Brain microvascular endothelial cell (primary cell): ENCODE results near the gene DUSP6.

ENCODE experiments used
- DNase-seq: peaks from one replicate; pipeline ENCODE4 v3.0.0-alpha.2; 2020
- H3K27ac ChIP-seq: fragments of 250-450 bp; sonication (Bioruptor Pico); 2 replicates; pipeline ENCODE4 v1.5.1; 2020; ENCODE audit warnings: mild to moderate bottlenecking, moderate library complexity
- H3K27me3 ChIP-seq: fragments of 250-450 bp; sonication (Bioruptor Pico); replicated peaks from 2 replicates; pipeline ENCODE4 v1.5.1; 2020; ENCODE audit warnings: mild to moderate bottlenecking
- H3K36me3 ChIP-seq: fragments of 250-450 bp; sonication (Bioruptor Pico); replicated peaks from 2 replicates; pipeline ENCODE4 v1.5.1; 2020; ENCODE audit warnings: mild to moderate bottlenecking
- H3K4me3 ChIP-seq: 2 replicates; pipeline ENCODE4 v1.5.1; 2011; ENCODE audit warnings: low read depth, mild to moderate bottlenecking, control low read depth, low read length, moderate library complexity
- in situ Hi-C: cut with HindIII; loops from 2 replicates; pipeline ENCODE4 v1.10.0; 2017; ENCODE audit warnings: low sequenced_read_pairs, low pct_ligation_motif_present
- TF ChIP-seq, protein P1 (sequence below): IDR thresholded peaks from 2 replicates; pipeline ENCODE4 v1.5.1; 2011; ENCODE audit warnings: low read depth, mild to moderate bottlenecking, moderate library complexity, low read length, control low read depth, inconsistent platforms; ENCODE audit errors: missing control alignments

The DUSP6 gene

DNA sequence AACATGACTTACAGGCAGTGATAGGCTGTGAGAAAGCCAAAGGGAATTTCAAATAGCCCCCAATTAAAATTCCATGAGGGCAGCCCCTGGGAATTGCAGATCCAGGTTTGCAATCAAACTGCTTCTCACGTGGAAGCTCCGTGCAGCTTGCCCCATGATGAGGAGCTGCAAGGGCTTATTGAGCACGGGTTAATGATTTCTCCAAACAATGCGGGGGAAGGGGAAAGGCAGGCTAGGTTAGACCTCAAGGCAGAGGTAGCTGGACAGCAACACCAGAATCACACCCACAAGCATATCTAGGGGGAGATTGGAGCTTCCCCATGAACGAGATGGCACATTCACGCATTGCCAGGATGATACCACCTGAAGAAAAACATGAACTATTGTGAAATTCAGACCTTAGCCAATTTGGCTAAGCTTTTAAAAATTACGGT, 5.0 kb upstream of the DUSP6 start:
- H3K27ac ChIP-seq: no peak overlapping the region
- no peaks in the 10 kb centered on the region for H3K27me3 ChIP-seq
- in situ Hi-C loops: loop anchor here (25.0 kb wide), 1 partner anchor 105 kb away; no protein-coding TSS in a partner anchor
- no peak overlapping the region for H3K4me3 ChIP-seq
- H3K36me3 ChIP-seq: no peaks in the 10 kb centered on the region
- DNase-seq: no peak
- TF ChIP-seq, protein P1, sequence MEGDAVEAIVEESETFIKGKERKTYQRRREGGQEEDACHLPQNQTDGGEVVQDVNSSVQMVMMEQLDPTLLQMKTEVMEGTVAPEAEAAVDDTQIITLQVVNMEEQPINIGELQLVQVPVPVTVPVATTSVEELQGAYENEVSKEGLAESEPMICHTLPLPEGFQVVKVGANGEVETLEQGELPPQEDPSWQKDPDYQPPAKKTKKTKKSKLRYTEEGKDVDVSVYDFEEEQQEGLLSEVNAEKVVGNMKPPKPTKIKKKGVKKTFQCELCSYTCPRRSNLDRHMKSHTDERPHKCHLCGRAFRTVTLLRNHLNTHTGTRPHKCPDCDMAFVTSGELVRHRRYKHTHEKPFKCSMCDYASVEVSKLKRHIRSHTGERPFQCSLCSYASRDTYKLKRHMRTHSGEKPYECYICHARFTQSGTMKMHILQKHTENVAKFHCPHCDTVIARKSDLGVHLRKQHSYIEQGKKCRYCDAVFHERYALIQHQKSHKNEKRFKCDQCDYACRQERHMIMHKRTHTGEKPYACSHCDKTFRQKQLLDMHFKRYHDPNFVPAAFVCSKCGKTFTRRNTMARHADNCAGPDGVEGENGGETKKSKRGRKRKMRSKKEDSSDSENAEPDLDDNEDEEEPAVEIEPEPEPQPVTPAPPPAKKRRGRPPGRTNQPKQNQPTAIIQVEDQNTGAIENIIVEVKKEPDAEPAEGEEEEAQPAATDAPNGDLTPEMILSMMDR: no peak

DNA sequence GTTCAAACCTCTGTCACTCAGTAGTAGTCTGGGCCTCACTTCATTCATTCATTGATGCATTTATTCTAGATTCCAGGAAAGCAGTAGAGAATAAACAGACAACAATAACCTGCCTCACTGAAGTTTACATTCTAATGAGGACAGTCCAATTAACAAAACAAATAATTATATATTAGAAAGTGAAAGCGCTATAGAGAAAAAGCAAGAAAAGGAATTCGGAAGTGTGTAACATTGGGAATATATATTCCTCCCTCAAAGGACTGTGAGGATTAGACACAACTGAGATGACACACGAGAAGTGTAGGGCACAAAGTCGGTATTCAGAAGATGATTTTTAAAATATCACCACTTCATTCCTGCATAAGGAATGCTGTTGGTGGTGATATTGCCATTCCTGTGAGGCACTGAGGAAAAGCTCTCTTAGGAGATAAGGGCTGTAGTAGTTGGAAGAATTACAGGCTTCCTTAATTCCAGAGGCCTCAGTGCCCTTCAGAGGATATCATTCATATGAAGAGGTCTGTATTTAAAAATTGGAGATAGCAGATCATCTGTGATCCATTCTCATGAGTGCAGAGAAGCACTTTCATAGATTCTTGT, 3.9 kb upstream of the DUSP6 start:
- Histone ChIP-seq H3K4me3 (no peak overlapping the region), H3K27me3 (no peaks in the 10 kb centered on the region), H3K27ac (no peak overlapping the region), H3K36me3 (no peaks in the 10 kb centered on the region)
- no peak for DNase-seq
- in situ Hi-C loops: loop anchor here (25.0 kb wide), 1 partner anchor 106 kb away; no protein-coding TSS in a partner anchor
- TF ChIP-seq, protein P1: no peak

DNA sequence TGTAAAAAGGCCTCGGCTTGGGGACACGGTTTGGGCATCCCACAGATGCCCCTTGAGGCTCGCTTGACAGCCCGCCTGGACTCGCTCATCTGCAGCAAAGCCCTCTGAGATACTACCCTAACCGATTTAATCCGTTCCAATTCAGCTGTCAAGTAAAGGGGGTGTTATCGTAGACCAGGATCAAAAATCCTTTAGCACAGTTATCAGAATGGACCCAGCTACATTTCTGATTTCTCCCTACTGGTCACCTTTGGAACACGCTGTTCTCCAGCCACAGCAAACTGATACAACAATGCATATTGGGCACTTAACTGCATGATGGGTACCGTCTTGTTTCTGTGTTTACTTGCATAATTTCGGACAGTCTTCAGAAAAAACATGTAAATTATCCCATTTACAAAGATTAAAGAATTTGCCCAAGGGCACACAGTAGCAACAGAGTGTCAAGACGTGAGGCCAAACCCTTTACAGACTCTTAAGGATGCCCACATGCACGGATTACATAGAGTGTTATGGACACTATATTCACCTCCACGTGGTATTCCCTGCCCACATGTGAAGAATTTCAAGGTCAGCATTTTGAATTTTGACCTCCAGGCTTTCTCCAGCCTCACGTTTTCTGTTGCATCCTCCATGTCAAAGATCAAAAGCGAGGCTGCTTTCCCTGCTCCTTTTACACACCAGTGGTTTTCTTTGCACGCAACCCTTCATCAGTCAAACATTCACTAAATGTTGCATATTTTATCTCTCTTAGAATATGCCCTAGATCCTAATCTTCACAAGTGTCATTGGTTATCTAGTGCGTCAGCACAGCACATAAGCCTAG, 3.2 kb upstream of the DUSP6 start:
- peak overlapping the region; percentile 100 for H3K4me3 ChIP-seq
- H3K27ac ChIP-seq: peak overlapping the region; percentile 89
- in situ Hi-C loops: loop anchor here (25.0 kb wide), 1 partner anchor 107 kb away; no protein-coding TSS in a partner anchor
- TF ChIP-seq, protein P1: peak; percentile 55
- DNase-seq: no peak
- peaks cover 4% of the 10 kb centered on the region for H3K36me3 ChIP-seq
- H3K27me3 ChIP-seq: no peaks in the 10 kb centered on the region

DNA sequence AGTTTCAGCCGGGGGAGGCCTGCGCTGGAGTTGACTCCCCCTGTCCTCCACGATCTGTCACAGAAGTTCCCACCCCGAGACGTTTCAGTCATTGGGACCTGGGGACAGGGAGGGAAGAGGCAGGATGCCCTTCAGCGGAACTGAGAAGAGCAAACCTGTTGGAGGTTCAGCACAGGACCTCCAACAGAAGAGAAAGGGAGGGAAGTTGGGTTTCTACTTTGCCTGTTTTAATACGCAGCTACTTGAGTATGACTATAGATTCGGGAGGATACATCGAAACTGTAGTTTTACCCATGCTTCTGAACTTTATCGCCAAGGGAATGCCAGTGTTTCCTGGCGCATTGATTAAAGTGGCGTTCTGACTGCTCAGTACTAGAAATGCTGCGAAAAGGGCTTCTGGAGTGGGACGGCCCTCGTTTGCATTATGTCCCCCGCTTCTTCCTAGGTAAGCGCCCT, 2.3 kb upstream of the DUSP6 start:
- no peak for DNase-seq
- Histone ChIP-seq H3K27ac (peak overlapping the region; percentile 89), H3K36me3 (peaks cover 9% of the 10 kb centered on the region), H3K4me3 (peak overlapping the region; percentile 100), H3K27me3 (no peaks in the 10 kb centered on the region)
- in situ Hi-C loops: loop anchor here (25.0 kb wide), 1 partner anchor 108 kb away; no protein-coding TSS in a partner anchor
- TF ChIP-seq, protein P1: no peak

DNA sequence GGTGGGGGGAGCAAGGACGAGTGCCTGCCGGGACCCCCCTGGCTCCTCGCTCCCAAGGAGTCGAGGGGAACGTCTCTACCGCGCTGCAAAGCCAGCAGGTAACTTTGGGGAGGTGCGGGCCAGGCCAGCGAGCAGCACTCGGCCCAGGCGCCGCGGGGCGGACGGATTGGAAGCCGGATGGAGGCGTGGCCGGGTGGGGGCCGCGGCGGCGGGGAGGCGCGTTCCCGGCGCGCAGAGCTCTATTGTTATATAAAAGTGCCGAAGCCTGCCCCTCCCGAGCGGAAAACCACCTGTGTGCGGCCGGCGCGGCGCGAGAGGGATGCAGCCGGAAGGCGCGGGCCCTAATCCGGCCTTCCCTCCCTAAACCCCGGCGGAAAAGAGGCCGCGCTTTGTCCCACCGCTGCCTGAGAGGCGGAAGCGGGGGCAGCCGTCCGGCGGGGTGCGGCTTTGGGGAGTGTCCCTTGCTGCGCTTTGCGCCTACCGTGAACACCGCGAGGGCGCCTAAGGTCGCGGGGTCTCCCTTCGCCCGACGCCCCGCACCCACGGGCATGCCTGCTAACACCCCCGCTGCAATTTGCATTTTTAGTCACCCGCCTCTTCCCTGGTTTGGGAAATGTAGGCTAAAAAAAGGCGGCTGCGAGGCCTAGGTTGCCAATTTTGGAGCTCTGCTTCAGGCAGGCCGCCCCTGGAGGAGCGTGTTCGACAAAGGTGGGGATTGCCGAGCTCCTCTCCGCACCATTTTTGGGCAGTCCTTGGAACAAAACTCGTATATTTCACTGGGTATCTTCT, 1.7 kb upstream of the DUSP6 start:
- DNase-seq: peak; percentile 51
- peak overlapping the region; percentile 100 for H3K4me3 ChIP-seq
- H3K27ac ChIP-seq: peak overlapping the region; percentile 89
- H3K36me3 ChIP-seq: peaks cover 12% of the 10 kb centered on the region
- TF ChIP-seq, protein P1: no peak
- H3K27me3 ChIP-seq: no peaks in the 10 kb centered on the region
- in situ Hi-C loops: loop anchor here (25.0 kb wide), 1 partner anchor 108 kb away; no protein-coding TSS in a partner anchor
